Natural killer cell (primary cell): ENCODE measurements around the gene PSAP. TPM values are rescaled to one million over a fixed set of nuclear protein-coding genes. Genes with fewer than 3 reads are reported as not detected.

ENCODE experiments used
- ATAC-seq, 3 donors: fragments of 150-1000 bp in 2 of 3; fragments of 200-7000 bp in 1 of 3; cut with Tn5 transposase; 1 replicate in 1 of 3; 2 replicates in 2 of 3; pipeline ENCODE4 v1.10.0; 2021; ENCODE audit warnings: mild to moderate bottlenecking in 2 of 3, moderate library complexity in 2 of 3
- DNase-seq, 2 donors: peaks; one replicate each; pipeline versions ENCODE4 v3.0.0 to v3.0.0-alpha.2; 2013 to 2021; ENCODE audit warnings: mixed read lengths in 1 of 2
- H3K27ac ChIP-seq: one replicate; pipeline ENCODE4 v1.5.1; 2013; ENCODE audit warnings: mild to moderate bottlenecking, low read length
- H3K27me3 ChIP-seq: one replicate; pipeline ENCODE4 v1.6.1; 2013; ENCODE audit warnings: low read length; ENCODE audit not compliant: control insufficient read depth, insufficient read depth
- H3K36me3 ChIP-seq: one replicate; pipeline ENCODE4 v1.6.1; 2013; ENCODE audit warnings: low read length; ENCODE audit not compliant: control insufficient read depth, insufficient read depth
- H3K4me1 ChIP-seq: one replicate; pipeline ENCODE4 v1.6.1; 2013; ENCODE audit warnings: low read length; ENCODE audit not compliant: control insufficient read depth, insufficient read depth
- H3K4me3 ChIP-seq: one replicate; pipeline ENCODE4 v1.5.1; 2013; ENCODE audit warnings: low read length
- H3K9me3 ChIP-seq: one replicate; pipeline ENCODE4 v1.6.1; 2013; ENCODE audit warnings: low read length; ENCODE audit not compliant: control insufficient read depth, insufficient read depth
- H3K27ac Mint-ChIP-seq, 2 donors: one replicate each; pipeline ENCODE4 v1.8.0; 2022; ENCODE audit warnings: mild to moderate bottlenecking in 2 of 2, mixed read lengths in 2 of 2, moderate library complexity in 1 of 2
- H3K27me3 Mint-ChIP-seq, 2 donors: one replicate each; pipeline ENCODE4 v1.8.0; 2022; ENCODE audit warnings: low read depth in 2 of 2, mixed read lengths in 2 of 2
- H3K36me3 Mint-ChIP-seq: one replicate; pipeline ENCODE4 v1.8.0; 2022; ENCODE audit warnings: mixed read lengths
- H3K4me1 Mint-ChIP-seq, 2 donors: one replicate each; pipeline ENCODE4 v1.8.0; 2022; ENCODE audit warnings: mixed read lengths in 2 of 2
- H3K4me3 Mint-ChIP-seq: one replicate; pipeline ENCODE4 v1.8.0; 2022; ENCODE audit warnings: mild to moderate bottlenecking, moderate library complexity, mixed read lengths
- H3K9me3 Mint-ChIP-seq, 2 donors: one replicate each; pipeline ENCODE4 v1.8.0; 2022; ENCODE audit warnings: mixed read lengths in 2 of 2
- WGBS: methylation state at CpG from one replicate; pipeline ENCODE4 v1.1.7; 2013; ENCODE audit warnings: missing lambda C conversion rate; ENCODE audit not compliant: insufficient coverage; 5-methylcytosine and 5-hydroxymethylcytosine counted together
- intact Hi-C: fragments of 100-400 bp; cut with micrococcal nuclease; formaldehyde crosslinking; loops from one replicate; pipeline ENCODE4 v1.14.2; 2022
- total RNA-seq, 4 donors: library from RNA; stranded (reverse); fragments of 120-200 nt in 1 of 4; gene quantifications; one replicate each; pipeline versions ENCODE4 v1.2.3 to v1.2.4, GENCODE V29; 2013 to 2022
- TF ChIP-seq, protein P1 (sequence below): fragments of 200-600 bp; IDR thresholded peaks from one replicate; pipeline ENCODE4 v1.8.0; 2022; ENCODE audit warnings: antibody characterized with exemption

The PSAP gene
- total RNA-seq, 3 donors from 2014 or later (not counting 1 experiment from before 2014, with no cell fraction given): 324 to 488 (median 428) TPM

DNA sequence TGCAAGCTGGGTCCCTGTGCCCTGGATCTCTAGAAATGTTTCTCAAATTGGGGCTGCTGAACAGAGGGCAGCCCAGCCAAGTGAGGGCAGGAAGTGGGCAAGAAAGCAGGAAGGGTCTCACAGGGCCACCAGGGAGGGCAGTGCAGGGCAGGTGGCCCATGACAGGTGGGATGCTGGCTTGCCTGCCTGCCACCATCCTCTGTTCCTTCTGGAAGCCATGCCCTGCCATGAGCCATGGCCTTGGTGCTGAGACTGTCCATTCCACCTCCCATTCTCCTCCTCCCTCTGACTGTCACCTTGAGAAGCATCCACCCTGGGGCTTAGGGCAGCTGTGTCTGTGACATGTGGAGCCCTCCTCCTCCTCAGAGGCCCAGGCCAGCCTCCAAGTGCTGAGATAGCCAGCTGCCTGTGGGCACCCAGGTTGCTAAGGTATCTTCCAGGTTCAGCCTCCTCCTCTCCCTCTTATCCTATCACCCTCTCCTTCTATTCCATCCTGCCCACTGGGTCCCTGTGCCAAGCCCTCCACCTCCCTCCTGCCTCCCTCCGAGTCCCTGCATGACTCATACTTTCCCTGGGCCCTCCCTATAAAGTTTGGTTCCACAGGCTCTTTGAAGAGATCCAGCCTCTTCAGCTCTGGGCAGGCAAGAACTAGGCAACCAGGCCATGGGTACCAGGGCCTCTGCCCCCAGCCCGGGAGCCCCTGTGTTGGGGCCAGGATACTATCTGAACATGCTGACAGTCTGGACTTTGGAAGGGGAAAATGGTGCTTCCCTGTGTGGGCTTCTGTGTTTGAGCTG, 79.0 kb downstream of the PSAP start:
- Mint-ChIP-seq H3K9me3 (no peaks in the 10 kb centered on the region), H3K27me3 (no peaks in the 10 kb centered on the region), H3K36me3 (no peaks in the 10 kb centered on the region), H3K4me1 (peaks cover 66 to 84% of the 10 kb centered on the region in 2 donors), H3K27ac (peak overlapping the region; percentile 98), H3K4me3 (peak overlapping the region; percentile 85)
- intact Hi-C loops: loop anchor here (2.0 kb wide), 2 partner anchors 45 to 79 kb away; partner anchors contain the start of gene PSAP
- Histone ChIP-seq H3K4me1 (peaks cover 94% of the 10 kb centered on the region), H3K27me3 (no peaks in the 10 kb centered on the region), H3K27ac (peak overlapping the region; percentile 96), H3K4me3 (peak overlapping the region; percentile 95), H3K9me3 (no peaks in the 10 kb centered on the region), H3K36me3 (peaks cover 18% of the 10 kb centered on the region)
- no peak for ATAC-seq
- TF ChIP-seq, protein P1, sequence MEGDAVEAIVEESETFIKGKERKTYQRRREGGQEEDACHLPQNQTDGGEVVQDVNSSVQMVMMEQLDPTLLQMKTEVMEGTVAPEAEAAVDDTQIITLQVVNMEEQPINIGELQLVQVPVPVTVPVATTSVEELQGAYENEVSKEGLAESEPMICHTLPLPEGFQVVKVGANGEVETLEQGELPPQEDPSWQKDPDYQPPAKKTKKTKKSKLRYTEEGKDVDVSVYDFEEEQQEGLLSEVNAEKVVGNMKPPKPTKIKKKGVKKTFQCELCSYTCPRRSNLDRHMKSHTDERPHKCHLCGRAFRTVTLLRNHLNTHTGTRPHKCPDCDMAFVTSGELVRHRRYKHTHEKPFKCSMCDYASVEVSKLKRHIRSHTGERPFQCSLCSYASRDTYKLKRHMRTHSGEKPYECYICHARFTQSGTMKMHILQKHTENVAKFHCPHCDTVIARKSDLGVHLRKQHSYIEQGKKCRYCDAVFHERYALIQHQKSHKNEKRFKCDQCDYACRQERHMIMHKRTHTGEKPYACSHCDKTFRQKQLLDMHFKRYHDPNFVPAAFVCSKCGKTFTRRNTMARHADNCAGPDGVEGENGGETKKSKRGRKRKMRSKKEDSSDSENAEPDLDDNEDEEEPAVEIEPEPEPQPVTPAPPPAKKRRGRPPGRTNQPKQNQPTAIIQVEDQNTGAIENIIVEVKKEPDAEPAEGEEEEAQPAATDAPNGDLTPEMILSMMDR: no peak
- DNase-seq: peak in 1 of 2 donors; percentile 43
- 8% methylated on average over 2 of the region's 2 CpGs for WGBS

DNA sequence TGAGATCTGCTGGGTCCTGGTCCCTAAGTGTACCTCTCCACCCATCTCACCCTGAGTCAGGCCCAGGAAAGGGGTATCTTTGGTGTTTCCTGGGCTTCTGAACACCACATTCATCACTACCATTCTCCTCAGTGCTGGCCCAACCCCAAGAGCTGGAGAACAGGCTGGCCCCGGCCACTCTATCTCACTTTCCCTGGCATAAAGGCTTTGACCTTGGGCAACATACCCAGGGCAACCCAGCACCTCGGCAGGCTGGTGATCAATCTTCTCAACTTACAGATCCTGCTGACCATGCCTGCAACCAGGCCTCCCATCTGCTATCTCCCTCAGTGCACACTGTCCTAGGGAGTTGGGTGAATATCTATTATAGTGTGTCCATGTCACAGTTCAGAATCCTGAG, 79.8 kb downstream of the PSAP start:
- H3K4me1 Mint-ChIP-seq: peaks cover 70 to 88% of the 10 kb centered on the region in 2 donors
- peak overlapping the region; percentile 95 for H3K4me3 ChIP-seq
- H3K27me3 Mint-ChIP-seq: no peaks in the 10 kb centered on the region
- H3K36me3 ChIP-seq: peaks cover 25% of the 10 kb centered on the region
- 66% methylated on average over 2 of the region's 2 CpGs for WGBS
- no peaks in the 10 kb centered on the region for H3K27me3 ChIP-seq
- ATAC-seq: no peak
- H3K4me3 Mint-ChIP-seq: peak overlapping the region; percentile 85
- H3K36me3 Mint-ChIP-seq: no peaks in the 10 kb centered on the region
- TF ChIP-seq, protein P1: no peak
- no peaks in the 10 kb centered on the region for H3K9me3 ChIP-seq
- H3K27ac ChIP-seq: peak overlapping the region; percentile 96
- H3K9me3 Mint-ChIP-seq: no peaks in the 10 kb centered on the region
- DNase-seq: no peak
- H3K27ac Mint-ChIP-seq: peak overlapping the region; percentile 98
- H3K4me1 ChIP-seq: peaks cover 94% of the 10 kb centered on the region
- intact Hi-C loops: no loop called here

DNA sequence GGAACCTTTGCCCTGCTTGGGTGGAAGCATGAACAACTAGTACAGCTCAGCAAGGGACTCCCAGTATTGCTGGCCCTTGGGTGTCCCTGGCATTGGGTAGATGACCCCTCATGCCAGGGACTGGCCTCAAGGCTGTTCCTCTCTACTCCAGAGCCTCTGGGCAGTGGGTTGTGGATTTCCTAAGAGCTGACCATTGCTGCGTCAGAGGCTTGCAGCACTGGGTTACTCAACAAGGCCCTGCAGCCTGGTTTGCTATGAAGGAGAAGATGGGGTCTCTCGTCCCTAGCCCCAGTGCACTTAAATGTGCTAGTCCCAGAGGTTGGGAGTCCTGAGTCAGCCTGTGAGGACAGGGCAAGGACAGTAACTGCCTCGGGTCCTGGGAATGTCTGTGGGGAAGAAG, 80.3 kb downstream of the PSAP start:
- no peak for ATAC-seq
- peak overlapping the region; percentile 98 for H3K27ac Mint-ChIP-seq
- H3K36me3 Mint-ChIP-seq: no peaks in the 10 kb centered on the region
- H3K27me3 Mint-ChIP-seq: no peaks in the 10 kb centered on the region
- peaks cover 94% of the 10 kb centered on the region for H3K4me1 ChIP-seq
- WGBS: 50% methylated on average over 3 of the region's 3 CpGs
- TF ChIP-seq, protein P1: no peak
- peaks cover 25% of the 10 kb centered on the region for H3K36me3 ChIP-seq
- H3K27me3 ChIP-seq: no peaks in the 10 kb centered on the region
- no peaks in the 10 kb centered on the region for H3K9me3 ChIP-seq
- H3K4me3 ChIP-seq: peak overlapping the region; percentile 95
- peak overlapping the region; percentile 96 for H3K27ac ChIP-seq
- no peak for DNase-seq
- peak overlapping the region; percentile 85 for H3K4me3 Mint-ChIP-seq
- H3K4me1 Mint-ChIP-seq: peaks cover 72 to 88% of the 10 kb centered on the region in 2 donors
- no peaks in the 10 kb centered on the region for H3K9me3 Mint-ChIP-seq
- intact Hi-C loops: no loop called here
